ENCODE measurements around the gene NRROS. TPM values are rescaled to one million over a fixed set of nuclear protein-coding genes. Genes with fewer than 3 reads are reported as not detected.
"Not testable (repeated sequence)": the region's sequence is repeated elsewhere in the genome, so short reads cannot be mapped to it uniquely, and the experiment has no call there.

Gene NRROS
- total RNA-seq, 1 donor from 2014 or later: 0.42 TPM

DNA sequence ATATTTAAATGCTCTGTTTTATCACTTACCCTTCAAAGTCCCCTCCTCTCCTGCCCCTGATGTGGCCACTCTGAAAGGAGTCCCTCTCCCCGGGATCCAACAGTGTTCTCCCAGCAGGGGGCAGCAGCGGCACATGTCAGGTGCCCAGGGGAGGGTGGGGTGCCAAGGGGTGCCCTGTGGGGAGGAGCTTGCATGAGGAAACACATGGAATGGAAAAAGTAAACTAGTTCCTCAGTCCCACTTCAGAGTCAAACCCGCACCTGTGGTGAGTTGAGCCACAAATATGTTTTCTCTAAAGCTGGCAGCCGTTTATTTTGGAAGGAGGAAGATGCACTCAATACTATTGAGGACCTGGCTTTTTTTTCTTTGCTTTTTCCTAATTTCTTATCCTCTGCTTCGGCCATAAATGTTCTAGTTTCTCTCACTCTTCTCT lies 30.1 kb upstream of the NRROS start:
- no peak overlapping the region for H3K4me3 Mint-ChIP-seq (ENCODE audit: unreplicated experiment)
- no peaks in the 10 kb centered on the region for H3K9me3 Mint-ChIP-seq (ENCODE audit: unreplicated experiment)
- no peaks in the 10 kb centered on the region for H3K27me3 Mint-ChIP-seq (ENCODE audit: unreplicated experiment)
- no peak overlapping the region for H3K27ac Mint-ChIP-seq (ENCODE audit: unreplicated experiment)
- TF ChIP-seq, protein P1, sequence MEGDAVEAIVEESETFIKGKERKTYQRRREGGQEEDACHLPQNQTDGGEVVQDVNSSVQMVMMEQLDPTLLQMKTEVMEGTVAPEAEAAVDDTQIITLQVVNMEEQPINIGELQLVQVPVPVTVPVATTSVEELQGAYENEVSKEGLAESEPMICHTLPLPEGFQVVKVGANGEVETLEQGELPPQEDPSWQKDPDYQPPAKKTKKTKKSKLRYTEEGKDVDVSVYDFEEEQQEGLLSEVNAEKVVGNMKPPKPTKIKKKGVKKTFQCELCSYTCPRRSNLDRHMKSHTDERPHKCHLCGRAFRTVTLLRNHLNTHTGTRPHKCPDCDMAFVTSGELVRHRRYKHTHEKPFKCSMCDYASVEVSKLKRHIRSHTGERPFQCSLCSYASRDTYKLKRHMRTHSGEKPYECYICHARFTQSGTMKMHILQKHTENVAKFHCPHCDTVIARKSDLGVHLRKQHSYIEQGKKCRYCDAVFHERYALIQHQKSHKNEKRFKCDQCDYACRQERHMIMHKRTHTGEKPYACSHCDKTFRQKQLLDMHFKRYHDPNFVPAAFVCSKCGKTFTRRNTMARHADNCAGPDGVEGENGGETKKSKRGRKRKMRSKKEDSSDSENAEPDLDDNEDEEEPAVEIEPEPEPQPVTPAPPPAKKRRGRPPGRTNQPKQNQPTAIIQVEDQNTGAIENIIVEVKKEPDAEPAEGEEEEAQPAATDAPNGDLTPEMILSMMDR (IDR thresholded peaks at IDR 0.05; ENCODE audit: partially characterized antibody, unreplicated experiment): peak; percentile 87
- no peaks in the 10 kb centered on the region for H3K4me1 Mint-ChIP-seq (ENCODE audit: low read depth, unreplicated experiment)
- peak; percentile 95 for DNase-seq
- H3K36me3 Mint-ChIP-seq (ENCODE audit: unreplicated experiment): no peaks in the 10 kb centered on the region

DNA sequence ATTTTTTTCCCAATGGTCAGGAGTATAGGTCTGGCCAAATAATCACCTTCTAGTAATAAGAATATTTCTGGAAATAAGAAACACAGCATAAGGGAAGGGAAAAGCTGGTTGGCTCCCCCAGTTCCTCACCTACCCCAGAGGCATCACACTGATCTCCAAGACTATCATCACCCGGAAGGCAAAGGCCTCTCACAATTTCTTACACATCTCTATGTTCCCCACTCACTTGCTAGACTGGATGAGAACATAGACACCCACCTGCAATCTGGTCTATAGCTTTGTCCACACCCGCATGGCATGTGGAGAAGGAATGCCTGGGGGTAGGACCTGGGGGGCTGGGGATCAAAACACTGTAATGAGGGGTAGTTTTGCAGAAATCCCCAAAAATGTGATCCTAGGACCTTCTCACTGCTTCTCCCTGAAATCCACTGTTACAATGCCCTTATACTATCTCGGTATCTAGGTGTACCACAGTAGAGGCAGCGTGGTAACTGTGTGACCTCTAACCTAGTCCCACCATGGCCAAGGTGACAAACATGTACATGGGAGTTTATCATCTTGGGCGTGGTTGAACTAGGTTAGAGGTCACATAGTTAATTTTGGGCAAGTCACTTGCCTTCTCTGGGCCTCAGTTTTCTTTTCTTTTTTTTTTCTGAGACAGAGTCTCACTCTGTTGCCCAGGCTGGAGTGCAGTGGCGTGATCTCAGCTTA lies 29.5 kb upstream of the NRROS start:
- H3K27ac Mint-ChIP-seq (ENCODE audit: unreplicated experiment): no peak overlapping the region
- DNase-seq: no peak

DNA sequence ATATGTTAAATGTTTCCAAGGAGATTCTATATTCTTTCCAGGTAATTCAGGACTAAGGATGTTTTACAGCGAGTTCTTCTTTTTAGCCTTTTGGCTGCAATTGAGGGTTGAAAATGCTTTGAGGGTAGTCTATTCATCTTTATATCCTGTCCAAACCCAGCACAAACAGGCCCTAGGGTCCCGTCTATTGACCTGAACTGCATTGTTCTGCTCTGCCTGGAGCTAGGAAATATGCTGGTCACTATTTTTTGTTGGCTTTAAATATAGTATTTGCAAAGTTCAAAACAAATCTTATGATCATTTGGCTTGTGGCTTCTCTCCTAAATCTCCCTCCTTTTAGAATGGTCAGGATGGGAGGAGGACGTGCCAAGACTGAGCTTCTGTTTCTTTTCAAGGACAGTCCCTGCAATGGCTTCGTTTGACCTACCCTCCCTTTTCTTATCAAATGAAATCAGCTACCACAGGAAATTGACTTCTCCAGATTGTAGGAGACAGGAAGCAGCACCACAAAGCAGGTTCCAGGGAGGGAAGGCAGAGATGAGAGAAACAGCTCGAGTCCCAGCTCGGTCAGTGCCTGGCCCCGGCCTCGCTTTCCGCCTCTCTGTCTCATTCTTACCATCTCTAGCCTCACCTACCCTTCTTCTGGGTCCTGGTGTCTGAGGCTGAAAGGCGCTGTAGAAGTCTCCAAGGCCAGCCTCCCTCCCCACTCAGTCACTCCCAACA lies 27.6 kb upstream of the NRROS start:
- DNase-seq: no peak
- TF ChIP-seq, protein P1 (IDR thresholded peaks at IDR 0.05; ENCODE audit: partially characterized antibody, unreplicated experiment): no peak
- Mint-ChIP-seq H3K4me1 (ENCODE audit: low read depth, unreplicated experiment) (no peaks in the 10 kb centered on the region), H3K27me3 (ENCODE audit: unreplicated experiment) (no peaks in the 10 kb centered on the region), H3K4me3 (ENCODE audit: unreplicated experiment) (no peak overlapping the region), H3K36me3 (ENCODE audit: unreplicated experiment) (no peaks in the 10 kb centered on the region), H3K9me3 (ENCODE audit: unreplicated experiment) (no peaks in the 10 kb centered on the region), H3K27ac (ENCODE audit: unreplicated experiment) (no peak overlapping the region)

More for the DNA sequence above, 29.5 kb upstream of the NRROS start:
- no peaks in the 10 kb centered on the region for H3K9me3 Mint-ChIP-seq (ENCODE audit: unreplicated experiment)
- TF ChIP-seq, protein P1 (IDR thresholded peaks at IDR 0.05; ENCODE audit: partially characterized antibody, unreplicated experiment): no peak
- no peaks in the 10 kb centered on the region for H3K27me3 Mint-ChIP-seq (ENCODE audit: unreplicated experiment)
- no peak overlapping the region for H3K4me3 Mint-ChIP-seq (ENCODE audit: unreplicated experiment)
- no peaks in the 10 kb centered on the region for H3K36me3 Mint-ChIP-seq (ENCODE audit: unreplicated experiment)
- H3K4me1 Mint-ChIP-seq (ENCODE audit: low read depth, unreplicated experiment): no peaks in the 10 kb centered on the region

DNA sequence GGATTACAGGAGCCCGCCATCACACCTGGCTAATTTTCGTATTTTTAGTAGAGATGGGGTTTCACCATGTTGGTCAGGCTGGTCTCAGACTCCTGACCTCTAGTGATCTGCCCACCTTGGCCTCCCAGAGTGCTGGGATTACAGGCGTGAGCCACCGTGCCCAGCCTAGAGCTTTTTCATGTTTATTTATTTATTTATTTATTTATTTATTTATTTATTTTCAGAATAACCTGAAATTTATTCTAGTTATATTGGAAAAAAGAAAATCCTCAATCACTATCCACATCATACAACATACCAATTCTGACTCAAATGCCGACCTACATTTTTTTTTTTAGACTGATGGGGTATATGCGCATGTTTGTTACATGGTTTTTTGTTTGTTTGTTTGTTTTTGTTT lies 24.3 kb upstream of the NRROS start:
- DNase-seq; H3K4me3 Mint-ChIP-seq (ENCODE audit: unreplicated experiment); H3K36me3 Mint-ChIP-seq (ENCODE audit: unreplicated experiment); H3K4me1 Mint-ChIP-seq (ENCODE audit: low read depth, unreplicated experiment); H3K9me3 Mint-ChIP-seq (ENCODE audit: unreplicated experiment); H3K27ac Mint-ChIP-seq (ENCODE audit: unreplicated experiment); H3K27me3 Mint-ChIP-seq (ENCODE audit: unreplicated experiment): not testable (repeated sequence)

DNA sequence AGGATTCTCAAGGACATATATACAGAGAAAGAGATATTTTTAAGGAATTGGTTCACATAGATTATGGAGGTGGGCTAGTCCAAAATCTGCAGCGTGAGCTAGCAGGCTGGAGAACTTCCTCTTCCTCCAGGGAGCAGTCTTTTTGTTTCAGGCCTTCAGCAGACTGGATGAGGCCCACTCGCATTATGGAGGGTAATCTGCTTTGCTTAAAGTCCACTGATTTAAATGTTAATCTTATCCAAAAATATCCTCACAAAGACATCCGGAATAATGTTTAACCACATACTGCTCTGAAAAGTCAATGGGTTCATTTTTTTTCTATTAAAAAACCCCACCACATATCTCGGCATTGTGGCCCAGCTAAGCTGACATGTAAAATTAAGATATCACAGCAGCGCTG lies 22.2 kb upstream of the NRROS start:
- Mint-ChIP-seq H3K36me3 (ENCODE audit: unreplicated experiment) (no peaks in the 10 kb centered on the region), H3K4me3 (ENCODE audit: unreplicated experiment) (no peak overlapping the region), H3K9me3 (ENCODE audit: unreplicated experiment) (peaks cover 2% of the 10 kb centered on the region), H3K27ac (ENCODE audit: unreplicated experiment) (no peak overlapping the region), H3K4me1 (ENCODE audit: low read depth, unreplicated experiment) (peaks cover 13% of the 10 kb centered on the region), H3K27me3 (ENCODE audit: unreplicated experiment) (no peaks in the 10 kb centered on the region)
- TF ChIP-seq, protein P1 (IDR thresholded peaks at IDR 0.05; ENCODE audit: partially characterized antibody, unreplicated experiment): no peak
- DNase-seq: no peak

Data from glutamatergic neuron (in vitro differentiated cells).